ENCODE data around the gene EML6. TPM values are rescaled to one million over a fixed set of nuclear protein-coding genes. Genes with fewer than 3 reads are reported as not detected.

The EML6 gene
- polyA plus RNA-seq, 1 donor = 52.3 TPM

- DNase-seq = peak; percentile 37
These were observed 14.7 kb upstream of the EML6 start for GRCh38 chr2:54708584-54709335.

- peak; percentile 8 for DNase-seq
These were observed 14.1 kb upstream of the EML6 start for GRCh38 chr2:54709336-54709809.

DNA sequence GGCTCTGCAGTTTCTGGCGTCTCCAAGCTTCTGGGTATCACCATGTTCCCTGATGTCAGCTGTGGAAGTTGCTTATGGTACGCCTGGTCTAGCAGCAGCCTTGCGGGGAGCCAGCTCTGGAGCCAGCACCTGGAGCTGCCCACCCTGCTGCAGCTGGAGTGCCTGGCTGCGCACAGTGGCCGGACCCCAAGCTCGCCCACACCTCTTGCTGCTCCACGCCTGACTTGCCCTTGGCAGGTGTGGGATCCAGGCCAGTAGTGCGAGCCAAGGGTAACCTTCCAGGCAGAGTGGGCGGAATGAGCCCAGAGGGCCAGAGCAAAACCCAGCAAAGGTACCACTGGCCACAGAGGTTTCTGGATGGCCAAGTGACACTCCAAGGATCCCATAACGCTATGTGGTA, 13.2 kb upstream of the EML6 start:
- DNase-seq = no peak

- no peak for DNase-seq
These were observed 10.9 kb upstream of the EML6 start for GRCh38 chr2:54712516-54712915.

- DNase-seq = no peak
These were observed 8.5 kb upstream of the EML6 start for GRCh38 chr2:54714996-54715395.

GRCh38 chr2:54716375-54716774, 7.1 kb upstream of the EML6 start:
- no peak for DNase-seq

DNA sequence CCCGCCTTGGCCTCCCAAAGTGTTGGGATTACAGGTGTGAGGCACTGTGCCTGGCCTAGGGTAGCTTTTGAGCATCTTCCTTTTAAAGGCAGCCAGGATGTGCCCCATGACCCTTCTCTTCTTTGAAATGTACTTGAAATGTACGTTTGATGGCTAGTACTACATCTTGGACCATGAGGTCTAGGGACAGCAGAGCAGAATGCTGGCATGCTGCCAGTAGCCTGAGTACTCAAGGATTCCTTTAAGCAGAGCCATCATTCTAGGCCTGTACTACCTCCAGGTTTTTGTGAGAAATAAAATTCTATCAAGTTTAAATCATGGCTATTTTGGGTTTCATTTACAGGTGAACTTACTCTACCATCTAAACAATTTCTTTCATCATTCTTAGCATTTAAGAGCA, 2.9 kb upstream of the EML6 start:
- no peak for DNase-seq

- DNase-seq = no peak
These were observed 821 bp upstream of the EML6 start for GRCh38 chr2:54722641-54723040.

DNA sequence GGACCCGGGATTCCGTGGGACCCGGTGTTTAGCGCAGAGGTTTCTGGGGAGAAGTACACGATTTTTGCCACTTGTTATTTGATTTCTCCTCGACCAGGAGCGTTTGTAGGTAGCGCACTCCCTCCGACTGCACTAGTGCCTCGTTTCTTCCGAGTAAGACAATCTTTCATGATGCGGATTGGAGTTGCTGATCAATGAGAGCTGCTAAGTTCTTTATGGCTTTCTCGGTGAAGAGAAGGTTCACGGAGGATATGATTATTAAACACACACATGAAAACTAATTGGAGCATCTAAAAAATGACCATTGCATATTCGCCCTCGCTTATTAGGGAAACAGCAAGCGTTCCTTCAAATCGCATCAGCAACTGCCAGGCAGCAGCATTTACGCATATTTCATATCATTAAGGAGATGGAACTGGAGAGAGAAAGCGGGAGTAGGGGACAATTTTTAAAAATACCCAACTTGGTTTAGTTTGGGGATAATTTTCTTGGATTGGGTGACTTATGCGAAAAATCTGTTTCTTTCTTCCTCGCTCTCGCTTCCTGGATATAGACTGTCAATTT, 616 bp downstream of the EML6 start:
- DNase-seq = no peak

DNA sequence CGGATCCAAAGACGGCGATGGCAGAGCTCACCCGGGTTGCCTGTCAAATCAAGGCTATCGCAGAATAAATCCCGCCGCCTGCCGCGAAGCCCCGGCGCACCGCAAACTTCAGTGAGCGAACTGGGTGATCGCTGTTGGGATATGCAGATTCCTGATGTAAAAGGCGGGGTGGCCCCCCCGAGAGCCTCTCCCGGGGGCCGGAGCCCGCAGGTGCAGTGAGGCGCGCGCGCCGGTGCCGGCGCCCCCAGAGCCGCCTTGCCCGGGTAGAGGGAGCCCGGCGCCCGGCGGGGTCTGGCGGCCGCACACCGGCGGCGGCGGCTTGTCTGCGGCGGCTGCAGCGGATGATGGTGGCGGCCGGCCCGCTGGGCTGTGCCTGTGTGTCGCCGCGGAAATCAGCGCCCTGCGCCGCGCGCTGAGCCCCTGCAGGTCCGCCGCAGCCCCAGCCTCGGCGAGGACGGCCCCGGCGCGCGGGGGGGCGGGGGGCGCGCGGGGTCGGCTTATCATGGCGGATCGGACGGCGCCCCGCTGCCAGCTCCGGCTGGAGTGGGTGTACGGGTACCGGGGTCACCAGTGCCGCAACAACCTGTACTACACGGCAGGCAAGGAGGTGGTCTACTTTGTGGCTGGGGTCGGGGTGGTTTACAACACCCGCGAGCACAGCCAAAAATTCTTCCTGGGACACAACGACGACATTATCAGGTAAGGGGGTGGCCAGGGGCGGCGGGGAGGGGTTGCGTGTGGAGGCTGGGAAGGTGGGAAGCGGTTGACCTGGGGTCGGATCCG, 1.3 kb downstream of the EML6 start:
- peak; percentile 13 for DNase-seq

DNA sequence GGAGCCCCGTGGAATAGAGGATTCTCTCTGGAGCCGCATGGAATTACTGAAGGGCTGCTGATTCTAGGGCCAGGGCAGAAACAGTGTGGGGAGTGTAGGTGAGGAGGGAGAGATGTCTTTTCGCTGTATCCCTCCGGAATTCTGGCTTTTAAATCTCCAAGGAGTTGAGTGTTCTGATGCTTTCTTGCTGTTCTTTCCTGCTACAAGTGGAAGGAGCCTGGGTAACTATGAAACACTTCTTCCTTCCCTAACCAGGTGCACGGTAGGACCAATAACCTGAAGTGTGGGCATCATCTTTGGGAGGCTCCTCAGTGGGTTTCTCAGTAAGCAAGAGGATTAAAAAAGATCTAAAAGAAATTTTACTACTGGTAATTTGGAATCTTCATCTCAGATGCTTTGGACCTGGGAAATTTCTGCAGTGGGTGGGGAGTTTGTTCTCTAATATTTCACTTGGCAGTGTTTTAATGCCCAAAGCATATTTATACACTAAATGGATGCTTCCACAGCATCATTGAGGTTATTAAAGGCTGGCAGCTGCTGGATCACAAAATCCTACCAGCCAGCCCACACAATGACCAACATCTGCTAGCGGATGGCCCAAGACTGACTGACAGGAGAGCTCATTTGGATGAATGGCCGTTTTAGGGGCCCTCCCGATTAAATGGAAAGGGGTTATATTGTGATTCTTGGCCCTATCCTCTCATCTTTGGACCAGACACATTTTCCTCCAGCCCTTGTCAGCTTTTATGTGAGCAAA, 2.1 kb downstream of the EML6 start:
- DNase-seq = peak; percentile 14

DNA sequence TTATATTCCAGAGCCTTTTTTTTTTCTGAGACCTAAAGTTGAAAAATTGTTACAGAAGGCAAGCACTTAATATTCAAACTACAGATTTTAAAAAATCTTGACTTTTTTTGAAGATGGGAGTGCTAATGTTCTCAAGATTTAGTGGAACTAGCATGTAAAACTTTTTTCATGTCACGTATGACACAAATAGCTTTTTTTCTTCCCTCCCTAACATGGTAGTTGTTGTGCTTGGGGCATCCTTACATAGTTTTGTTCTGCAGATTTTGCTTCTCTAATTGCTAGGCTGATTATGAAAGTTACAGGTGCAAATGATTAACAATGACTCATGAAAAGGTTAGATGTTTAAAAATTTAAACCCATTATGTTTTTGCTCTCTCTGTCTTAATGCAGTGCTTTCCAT, 3.0 kb downstream of the EML6 start:
- DNase-seq = no peak

DNA sequence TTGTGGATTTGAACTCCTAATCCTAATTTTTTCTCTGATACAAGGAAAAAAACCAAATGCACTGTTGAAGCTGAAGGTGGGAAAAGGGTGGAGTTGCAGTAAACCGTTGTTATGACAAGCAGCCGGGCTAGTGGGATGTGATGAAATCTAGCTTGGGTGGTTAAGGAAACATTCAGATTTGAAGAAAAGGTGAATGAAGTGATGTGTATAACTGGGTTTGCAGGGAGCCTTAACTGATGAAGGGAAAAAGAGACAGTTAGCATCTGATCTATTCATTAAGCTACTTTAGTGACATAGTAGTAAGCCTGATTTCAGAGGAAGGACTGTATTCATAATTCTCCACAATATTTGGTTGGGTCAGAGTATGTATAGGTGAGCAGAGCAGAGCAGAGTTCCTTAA, 3.5 kb downstream of the EML6 start:
- DNase-seq = no peak

DNA sequence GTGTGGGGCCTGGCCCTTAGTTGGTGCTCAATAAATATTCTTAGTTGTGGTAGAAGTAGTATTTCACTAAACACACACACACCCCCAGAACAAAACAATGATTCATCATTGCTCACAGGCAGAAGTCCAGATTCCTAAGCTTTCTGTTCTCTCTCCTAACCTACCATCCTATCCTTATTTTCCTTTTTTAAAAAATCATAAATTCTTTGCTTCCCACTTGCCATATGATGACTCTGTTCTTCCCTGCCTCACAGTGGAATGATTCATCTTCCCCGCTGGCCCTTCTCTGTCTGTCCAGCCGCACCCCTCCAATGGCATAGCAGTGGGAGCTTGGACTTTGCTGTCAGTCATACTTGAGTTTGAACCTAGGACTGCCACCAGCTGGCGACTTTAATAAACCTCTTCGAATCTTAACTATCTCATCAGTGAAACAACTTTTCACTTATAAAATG, 5.2 kb downstream of the EML6 start:
- DNase-seq = no peak

- DNase-seq = no peak
These were observed 12.2 kb downstream of the EML6 start for GRCh38 chr2:54735636-54736035.

GRCh38 chr2:54738281-54738680, 14.8 kb downstream of the EML6 start:
- DNase-seq = no peak

DNA sequence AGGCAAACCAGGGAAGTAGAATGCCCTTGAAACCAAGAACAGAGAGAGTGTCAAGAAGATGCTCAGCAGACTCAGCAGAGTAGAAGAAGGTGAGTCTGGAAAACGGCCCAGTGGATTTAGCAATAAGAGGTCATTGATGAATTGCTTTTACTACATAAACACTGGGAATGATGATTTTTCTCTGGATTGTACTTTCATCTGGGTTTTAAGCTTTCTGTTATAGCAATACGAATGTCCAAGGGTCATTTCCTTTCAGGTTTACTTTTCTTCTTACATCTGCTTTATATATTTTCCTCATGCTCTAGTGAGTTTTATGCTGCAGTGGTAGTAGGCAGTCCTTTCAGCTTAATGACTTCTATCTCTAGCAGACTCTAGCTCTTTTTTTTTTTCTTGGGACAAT, 16.9 kb downstream of the EML6 start:
- DNase-seq = no peak

DNA sequence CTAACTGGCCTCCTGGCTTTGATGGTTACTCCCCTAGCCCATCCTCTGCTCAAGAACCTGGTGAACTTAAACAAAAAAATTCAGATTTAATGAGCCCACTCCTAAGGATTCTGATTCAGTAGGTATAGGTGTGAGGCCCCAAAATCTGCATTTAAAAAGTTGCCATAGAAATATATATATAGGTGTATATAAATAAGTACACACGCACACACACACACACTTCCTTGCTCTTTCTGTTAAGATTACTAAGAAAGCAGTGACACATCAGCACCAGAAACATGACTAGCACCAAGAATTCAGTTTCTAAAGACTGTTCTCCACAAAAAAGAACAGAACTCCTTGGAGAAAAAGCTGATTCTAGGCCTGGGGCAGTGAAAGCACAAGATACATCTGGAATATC, 17.8 kb downstream of the EML6 start:
- DNase-seq = no peak

- no peak for DNase-seq
These were observed 26.6 kb downstream of the EML6 start for GRCh38 chr2:54750040-54750439.

DNA sequence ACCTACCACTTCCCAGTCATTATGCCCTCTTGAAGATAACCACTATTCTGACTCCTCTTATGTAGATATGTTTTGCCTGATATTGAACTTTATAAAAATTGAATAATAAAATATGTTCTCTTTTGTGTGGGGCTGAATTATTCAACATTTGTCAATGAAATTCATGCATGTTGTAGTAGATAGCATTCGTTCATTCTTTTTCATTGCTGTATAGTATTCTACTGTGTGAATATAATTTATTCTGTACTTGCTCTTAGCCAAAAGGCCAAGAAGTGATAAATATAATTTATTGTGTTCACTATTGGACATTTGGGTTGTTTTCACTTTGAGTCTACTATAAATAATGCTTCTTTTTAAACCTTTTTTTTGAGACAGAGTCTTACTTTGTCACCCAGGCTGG, 29.0 kb downstream of the EML6 start:
- DNase-seq = no peak

GRCh38 chr2:54755641-54756326, 32.3 kb downstream of the EML6 start:
- no peak for DNase-seq

DNA sequence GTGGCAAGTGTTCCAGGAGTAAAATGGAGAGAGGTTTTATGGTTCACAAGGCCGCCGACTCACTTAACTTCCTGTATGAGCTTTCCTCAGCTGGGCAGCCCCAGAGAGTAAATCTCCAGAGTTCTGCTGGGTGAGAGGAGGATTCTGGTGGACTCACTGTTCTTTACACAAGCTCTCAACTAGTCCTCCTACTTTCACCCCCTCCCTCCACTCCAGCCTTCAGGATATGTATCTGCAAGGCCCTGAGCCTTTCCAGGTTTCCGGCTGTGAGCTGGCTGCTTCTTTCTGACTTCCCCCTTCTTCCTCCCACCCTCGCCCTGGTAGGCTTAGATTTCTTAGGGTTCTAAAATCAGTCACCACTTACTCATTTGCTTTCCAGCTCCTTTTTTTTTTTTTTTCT, 34.0 kb downstream of the EML6 start:
- DNase-seq = no peak

Data from hindlimb muscle (tissue), 1 donor.